Adrenal gland (tissue), 12 donors: ENCODE data around the gene UBE2D3. TPM values are rescaled to one million over a fixed set of nuclear protein-coding genes. Genes with fewer than 3 reads are reported as not detected.
A peak's percentile ranks its signal among the peaks of the same experiment; 100 is the strongest.
"Not testable (repeated sequence)": the region's sequence is repeated elsewhere in the genome, so short reads cannot be mapped to it uniquely, and the experiment has no call there.

ENCODE experiments used
- DNase-seq, 7 donors: peaks; one replicate each; pipeline ENCODE4 v3.0.0-alpha.2; 2019 to 2020
- H3K27ac ChIP-seq, 5 donors: fragments of 200-600 bp; sonication (generic) in 4 of 5; 1 replicate in 3 of 5; 2 replicates in 2 of 5; pipeline versions ENCODE4 v1.5.1 to v1.8.0; 2016 to 2020; ENCODE audit warnings: mild to moderate bottlenecking in 1 of 5
- H3K27me3 ChIP-seq: fragments of 200-600 bp; 2 replicates; pipeline ENCODE4 v1.8.0; 2021
- H3K36me3 ChIP-seq, 2 donors: fragments of 200-600 bp; replicated peaks in 1 of 2; 1 replicate in 1 of 2; 2 replicates in 1 of 2; pipeline versions ENCODE4 v1.5.1 to v1.8.0; 2018 to 2022
- H3K4me1 ChIP-seq, 2 donors: fragments of 200-600 bp; replicated peaks in 1 of 2; 1 replicate in 1 of 2; 2 replicates in 1 of 2; pipeline versions ENCODE4 v1.5.1 to v1.8.0; 2018 to 2021
- H3K4me3 ChIP-seq, 4 donors: fragments of 200-600 bp; sonication (generic) in 3 of 4; one replicate each; pipeline ENCODE4 v1.5.1; 2016 to 2018
- H3K9me3 ChIP-seq, 3 donors: fragments of 200-600 bp; sonication (generic) in 1 of 3; replicated peaks in 1 of 3; 1 replicate in 2 of 3; 2 replicates in 1 of 3; pipeline versions ENCODE4 v1.5.1 to v1.8.0; 2016 to 2021
- CTCF ChIP-seq, 6 experiments: fragments of 450-650 bp in 4 of 6; fragments of 200-600 bp in 2 of 6; sonication (generic) in 1 of 6; IDR thresholded peaks; 1 replicate in 5 of 6; 2 replicates in 1 of 6; pipeline versions ENCODE4 v1.5.1 to v1.8.0; 2016 to 2021; ENCODE audit warnings: antibody characterized with exemption in 6 of 6, mild to moderate bottlenecking in 2 of 6, moderate library complexity in 1 of 6
- POLR2A ChIP-seq, 2 donors: fragments of 450-650 bp; IDR thresholded peaks; one replicate each; pipeline ENCODE4 v1.6.1; 2017; ENCODE audit warnings: antibody characterized with exemption in 2 of 2, mild to moderate bottlenecking in 2 of 2, moderate library complexity in 1 of 2
- WGBS, 4 donors: extraction: QIAGEN DNeasy Blood & Tissue Kit in 2 of 4; methylation state at CpG; one replicate each; pipeline versions ENCODE4 v1.1.5 to v1.1.7; 2013 to 2017; 5-methylcytosine and 5-hydroxymethylcytosine counted together
- intact Hi-C, 2 donors: fragments of 100-400 bp; cut with DNase I; formaldehyde crosslinking; loops; one replicate each; pipeline versions ENCODE4 v1.14.1 to v1.15.0; 2022 to 2023
- polyA plus RNA-seq, 3 donors: library from polyadenylated mRNA; stranded (reverse); fragments of 200-250 nt in 2 of 3; fragments of 350-450 nt in 1 of 3; fragmentation: Illumina TruSeq in 1 of 3; extraction: RNeasy Lipid Tissue Mini Kit (QIAGEN cat#74804) in 1 of 3; gene quantifications; one replicate each; pipeline ENCODE4 v1.2.3, GENCODE V29; 2013 to 2014
- total RNA-seq, 9 donors: library from RNA; depleted of rRNA in 4 of 9; stranded (reverse); fragments of >200 nt in 4 of 9; fragments of 120-200 nt in 1 of 9; fragmentation: NEBNext Ultra II Directional in 1 of 9; extraction: Animal tissue kit (Norgen Biotek cat#: 25700) in 1 of 9; gene quantifications; one replicate each; pipeline versions ENCODE4 v1.1.0 to v1.2.4, GENCODE V29; 2013 to 2023
- donor health status: healthy with polysubstance abuse.
- donor health status: Bipolar disorder and iron deficiency.
- donor health status: DM: yes; HTN: yes; CAD: no.
- donor health status: DM: no; HTN: no; CAD: no.
- donor health status: DM: no; HTN: no; CAD: no.
- donor health status: DM: yes; HTN: yes; CAD: no.

Gene UBE2D3
- total and polyA plus RNA-seq, 12 donors = 178 to 709 (median 398) TPM

GRCh38 chr4:102868781-102869568 is 41.6 kb upstream of the UBE2D3 start, which contains the start of gene CISD2:
CISD2 (plus strand) TSS chr4:102868992; CDS start chr4:102869085, 93 bp downstream.
- Histone ChIP-seq H3K4me3 (peak within 1 kb of the TSS; percentile 45 to 80 (median 74)), H3K27ac (peak within 1 kb of the TSS; percentile 84 to 100 (median 97)), H3K36me3 (no peaks in the 10 kb centered on the region), H3K9me3 (no peaks in the 10 kb centered on the region), H3K27me3 (no peaks in the 10 kb centered on the region), H3K4me1 (peaks cover 0 to 39% of the 10 kb centered on the region in 2 donors)
- TF ChIP-seq CTCF (IDR thresholded peaks at IDR 0.05) (peak in 4 of 6 experiments; percentile 3 to 25 (median 20)), POLR2A (IDR thresholded peaks at IDR 0.05) (peak; percentile 39 to 80)
- 0% methylated on average over 7 to 71 of the region's 71 CpGs for WGBS, 4 donors
- intact Hi-C loops = loop anchor here in 1 of 2 donors (5.0 kb wide), 1 partner anchor 42 kb away; the partner anchor contains the start of gene UBE2D3
- peak; percentile 92 to 95 (median 94) for DNase-seq

DNA sequence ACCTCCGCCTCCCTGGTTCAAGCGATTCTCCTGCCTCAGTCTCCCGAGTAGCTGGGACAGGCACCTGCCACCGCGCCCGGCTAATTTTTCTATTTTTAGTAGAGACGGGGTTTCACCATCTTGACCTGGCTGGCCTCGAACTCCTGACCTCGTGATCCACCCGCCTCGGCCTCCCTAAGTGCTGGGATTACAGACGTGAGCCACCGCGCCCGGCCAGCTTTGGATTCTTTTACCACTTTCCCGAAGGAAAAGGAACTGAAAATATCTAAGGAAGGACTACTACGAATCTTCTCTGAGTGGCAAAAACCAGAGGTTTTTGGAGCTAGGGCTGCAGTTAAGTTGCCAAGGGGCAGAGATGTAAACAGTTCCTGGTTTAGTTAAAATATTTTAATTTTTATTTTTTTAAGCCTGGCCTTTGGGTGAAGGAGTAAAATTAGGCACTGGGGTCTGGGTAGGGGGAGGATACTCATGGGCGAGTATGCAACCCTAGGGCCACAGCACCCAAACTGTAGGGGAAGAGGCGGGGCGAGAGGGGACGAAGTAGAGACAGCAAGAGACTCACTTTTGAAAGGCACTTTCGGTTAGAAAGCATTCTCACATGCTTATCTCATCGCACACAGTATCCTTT is 40.9 kb upstream of the UBE2D3 start:
- Histone ChIP-seq H3K27ac (peak overlapping the region; percentile 84 to 100 (median 97)), H3K36me3 (no peaks in the 10 kb centered on the region), H3K9me3 (no peaks in the 10 kb centered on the region), H3K4me3 (peak overlapping the region; percentile 45 to 80 (median 74)), H3K27me3 (no peaks in the 10 kb centered on the region), H3K4me1 (peaks cover 0 to 39% of the 10 kb centered on the region in 2 donors)
- TF ChIP-seq POLR2A (IDR thresholded peaks at IDR 0.05) (no peak), CTCF (IDR thresholded peaks at IDR 0.05) (no peak)
- 6 to 22% (median 11%) methylated on average over 23 of the region's 23 CpGs for WGBS, 4 donors
- DNase-seq = peak in 6 of 7 donors; percentile 28 to 61 (median 34)
- intact Hi-C loops = loop anchor here in 1 of 2 donors (5.0 kb wide), 1 partner anchor 41 kb away; the partner anchor contains the start of gene UBE2D3

- H3K27ac ChIP-seq = peak overlapping the region; percentile 84 to 100 (median 97)
- TF ChIP-seq POLR2A (IDR thresholded peaks at IDR 0.05) = no peak
- H3K4me3 ChIP-seq = peak overlapping the region in 2 of 4 donors; percentile 78 to 80
- no peaks in the 10 kb centered on the region for H3K36me3 ChIP-seq
- peaks cover 0 to 39% of the 10 kb centered on the region in 2 donors for H3K4me1 ChIP-seq
- WGBS, 4 donors = 74 to 86% (median 80%) methylated on average over 12 of the region's 12 CpGs
- H3K9me3 ChIP-seq = no peaks in the 10 kb centered on the region
- DNase-seq = no peak
- intact Hi-C loops = loop anchor here in 1 of 2 donors (5.0 kb wide), 1 partner anchor 40 kb away; the partner anchor contains the start of gene UBE2D3
- H3K27me3 ChIP-seq = no peaks in the 10 kb centered on the region
These were observed 40.2 kb upstream of the UBE2D3 start for GRCh38 chr4:102867278-102868152.

DNA sequence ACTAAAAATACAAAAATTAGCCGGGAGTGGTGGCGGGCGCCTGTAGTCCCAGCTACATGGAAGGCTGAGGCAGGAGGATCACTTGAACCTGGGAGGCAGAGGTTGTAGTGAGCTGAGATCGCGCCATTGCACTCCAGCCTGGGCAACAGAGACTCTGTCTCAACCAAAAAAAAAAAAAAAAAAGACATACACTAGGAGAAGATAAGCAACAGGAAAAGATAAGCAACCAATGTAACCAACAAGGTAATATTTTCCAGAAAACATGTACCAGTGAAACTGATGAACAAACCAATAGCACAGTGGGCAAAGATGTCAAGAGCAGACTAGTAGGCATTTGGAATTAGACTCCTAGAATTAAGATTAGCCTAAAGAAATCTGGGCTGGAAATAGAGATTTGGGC is 38.0 kb upstream of the UBE2D3 start:
- WGBS, 4 donors = 93 to 97% (median 96%) methylated on average over 3 to 5 of the region's 5 CpGs

More for the DNA sequence above, 38.0 kb upstream of the UBE2D3 start:
- not testable (repeated sequence) for H3K4me3 ChIP-seq, H3K27me3 ChIP-seq, H3K27ac ChIP-seq, DNase-seq, H3K9me3 ChIP-seq, H3K36me3 ChIP-seq
- H3K4me1 ChIP-seq = peaks cover 0 to 21% of the 10 kb centered on the region in 2 donors
- intact Hi-C loops = loop anchor here in 1 of 2 donors (5.0 kb wide), 1 partner anchor 38 kb away; the partner anchor contains the start of gene UBE2D3
